Type B pancreatic cell (in vitro differentiated cells): ENCODE data around the gene PARP15. TPM values are rescaled to one million over a fixed set of nuclear protein-coding genes. Genes with fewer than 3 reads are reported as not detected.

Experiments
- DNase-seq: peaks from one replicate; pipeline ENCODE4 v3.0.0; 2021; ENCODE audit warnings: mixed read lengths; ENCODE audit not compliant: unreplicated experiment; ENCODE audit errors: extremely low spot score
- H3K27ac Mint-ChIP-seq: 2 replicates; pipeline ENCODE4 v1.8.0; 2021; ENCODE audit warnings: mild to moderate bottlenecking, mixed read lengths
- H3K27me3 Mint-ChIP-seq: 2 replicates; pipeline ENCODE4 v1.8.0; 2021; ENCODE audit warnings: mixed read lengths
- H3K36me3 Mint-ChIP-seq: 2 replicates; pipeline ENCODE4 v1.8.0; 2021; ENCODE audit warnings: mixed read lengths
- H3K4me1 Mint-ChIP-seq: one replicate; pipeline ENCODE4 v1.8.0; 2021; ENCODE audit warnings: mixed read lengths; ENCODE audit not compliant: unreplicated experiment
- H3K4me3 Mint-ChIP-seq: 2 replicates; pipeline ENCODE4 v1.8.0; 2021; ENCODE audit warnings: mild to moderate bottlenecking, mixed read lengths
- H3K9me3 Mint-ChIP-seq: 2 replicates; pipeline ENCODE4 v1.8.0; 2021; ENCODE audit warnings: mixed read lengths
- total RNA-seq: library from RNA; stranded (reverse); gene quantifications from 2 replicates; pipeline ENCODE4 v1.2.1, GENCODE V29; 2021; ENCODE audit warnings: low replicate concordance
- TF ChIP-seq, protein P1 (sequence below): fragments of 200-600 bp; sonication (generic); conservative IDR thresholded peaks from 2 replicates; pipeline ENCODE4 v1.5.0; 2021; ENCODE audit warnings: antibody characterized with exemption, mild to moderate bottlenecking

The PARP15 gene
- total RNA-seq, 1 donor from 2014 or later, result 0.29 TPM

DNA sequence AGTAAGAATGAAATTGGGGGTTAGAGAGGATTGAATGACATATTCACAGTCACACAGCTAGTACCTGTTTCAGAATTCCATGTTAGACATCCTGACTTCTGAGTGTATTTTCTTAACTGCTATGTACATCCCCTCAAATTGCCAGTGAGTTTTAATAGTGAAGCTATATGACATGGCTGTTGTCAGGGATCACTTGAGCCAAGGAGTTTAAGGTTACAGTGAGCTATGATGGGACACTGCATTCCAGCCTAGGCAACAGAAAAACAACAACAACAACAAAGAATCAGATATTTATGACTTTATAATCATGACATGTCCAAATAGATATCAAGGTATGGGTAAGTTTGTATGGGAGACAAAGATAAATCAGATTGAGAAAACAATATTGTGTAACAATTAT is 16.6 kb downstream of the PARP15 start:
- no peaks in the 10 kb centered on the region for H3K4me1 Mint-ChIP-seq

DNA sequence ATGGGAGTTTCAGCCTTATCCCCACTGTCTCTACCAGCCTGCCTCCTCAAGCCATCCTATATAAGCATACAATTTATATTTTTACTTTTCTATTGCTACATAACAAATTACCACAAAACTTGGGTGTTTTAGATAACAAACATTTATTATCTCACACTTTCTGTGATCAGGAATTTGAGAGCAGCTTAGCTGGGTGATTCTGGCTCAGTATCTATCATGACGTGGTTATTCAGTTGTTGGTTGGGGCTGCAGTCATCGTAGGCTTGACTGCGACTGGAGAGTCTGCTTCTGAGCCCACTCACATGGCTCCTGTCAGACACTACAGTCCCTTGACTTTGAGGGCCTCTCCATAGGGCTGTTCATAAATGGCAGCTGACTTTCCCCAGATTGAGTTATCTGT is 20.7 kb downstream of the PARP15 start:
- TF ChIP-seq, protein P1, sequence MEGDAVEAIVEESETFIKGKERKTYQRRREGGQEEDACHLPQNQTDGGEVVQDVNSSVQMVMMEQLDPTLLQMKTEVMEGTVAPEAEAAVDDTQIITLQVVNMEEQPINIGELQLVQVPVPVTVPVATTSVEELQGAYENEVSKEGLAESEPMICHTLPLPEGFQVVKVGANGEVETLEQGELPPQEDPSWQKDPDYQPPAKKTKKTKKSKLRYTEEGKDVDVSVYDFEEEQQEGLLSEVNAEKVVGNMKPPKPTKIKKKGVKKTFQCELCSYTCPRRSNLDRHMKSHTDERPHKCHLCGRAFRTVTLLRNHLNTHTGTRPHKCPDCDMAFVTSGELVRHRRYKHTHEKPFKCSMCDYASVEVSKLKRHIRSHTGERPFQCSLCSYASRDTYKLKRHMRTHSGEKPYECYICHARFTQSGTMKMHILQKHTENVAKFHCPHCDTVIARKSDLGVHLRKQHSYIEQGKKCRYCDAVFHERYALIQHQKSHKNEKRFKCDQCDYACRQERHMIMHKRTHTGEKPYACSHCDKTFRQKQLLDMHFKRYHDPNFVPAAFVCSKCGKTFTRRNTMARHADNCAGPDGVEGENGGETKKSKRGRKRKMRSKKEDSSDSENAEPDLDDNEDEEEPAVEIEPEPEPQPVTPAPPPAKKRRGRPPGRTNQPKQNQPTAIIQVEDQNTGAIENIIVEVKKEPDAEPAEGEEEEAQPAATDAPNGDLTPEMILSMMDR, result no peak
- Mint-ChIP-seq H3K27me3 (peaks cover 12% of the 10 kb centered on the region), H3K4me1 (no peaks in the 10 kb centered on the region), H3K27ac (no peak overlapping the region), H3K36me3 (no peaks in the 10 kb centered on the region), H3K9me3 (no peaks in the 10 kb centered on the region), H3K4me3 (no peak overlapping the region)
- no peak for DNase-seq

More for the DNA sequence above, 16.6 kb downstream of the PARP15 start:
- H3K27ac Mint-ChIP-seq, result no peak overlapping the region
- TF ChIP-seq, protein P1, result no peak
- no peak overlapping the region for H3K4me3 Mint-ChIP-seq
- H3K27me3 Mint-ChIP-seq, result no peaks in the 10 kb centered on the region
- no peaks in the 10 kb centered on the region for H3K9me3 Mint-ChIP-seq
- no peaks in the 10 kb centered on the region for H3K36me3 Mint-ChIP-seq
- no peak for DNase-seq

- Mint-ChIP-seq H3K4me1 (no peaks in the 10 kb centered on the region), H3K27me3 (peaks cover 12% of the 10 kb centered on the region), H3K9me3 (no peaks in the 10 kb centered on the region), H3K36me3 (no peaks in the 10 kb centered on the region), H3K27ac (no peak overlapping the region), H3K4me3 (no peak overlapping the region)
- TF ChIP-seq, protein P1, result no peak
- no peak for DNase-seq
These were observed 21.1 kb downstream of the PARP15 start for GRCh38 chr3:122598556-122598955.

GRCh38 chr3:122602011-122602710 is 24.7 kb downstream of the PARP15 start:
- Mint-ChIP-seq H3K27ac (no peak overlapping the region), H3K4me3 (no peak overlapping the region), H3K36me3 (no peaks in the 10 kb centered on the region), H3K9me3 (no peaks in the 10 kb centered on the region), H3K27me3 (peaks cover 12% of the 10 kb centered on the region), H3K4me1 (no peaks in the 10 kb centered on the region)
- DNase-seq, result no peak
- TF ChIP-seq, protein P1, result no peak

DNA sequence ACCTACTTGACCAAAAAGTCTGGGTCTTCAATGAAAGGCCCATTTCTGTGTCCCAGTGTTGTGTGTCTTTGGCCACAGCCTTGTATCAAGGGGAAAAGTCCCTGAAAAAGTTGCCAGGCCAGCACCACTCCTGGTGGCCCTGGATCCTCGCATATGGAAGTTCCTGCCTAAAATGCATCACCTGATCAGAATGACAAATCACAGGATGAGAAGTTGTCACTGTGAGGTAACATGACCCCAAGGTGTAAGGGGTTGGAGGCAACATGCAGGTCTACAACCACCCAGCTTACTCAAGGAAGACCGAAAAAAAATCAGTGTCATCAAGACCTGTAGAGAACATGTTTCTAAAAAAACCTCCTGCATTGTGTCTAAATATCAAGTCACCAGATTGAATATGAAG is 25.6 kb downstream of the PARP15 start:
- no peak overlapping the region for H3K4me3 Mint-ChIP-seq
- H3K4me1 Mint-ChIP-seq, result no peaks in the 10 kb centered on the region

More for the DNA sequence above, 25.6 kb downstream of the PARP15 start:
- no peak for DNase-seq
- TF ChIP-seq, protein P1, result no peak
- Mint-ChIP-seq H3K9me3 (no peaks in the 10 kb centered on the region), H3K27ac (no peak overlapping the region), H3K36me3 (no peaks in the 10 kb centered on the region), H3K27me3 (peaks cover 12% of the 10 kb centered on the region)
